SJSA1 (cell line): ENCODE data around the gene ARMC5. TPM values are rescaled to one million over a fixed set of nuclear protein-coding genes. Genes with fewer than 3 reads are reported as not detected.

Experiments used
- total RNA-seq: library from RNA; depleted of rRNA; stranded (reverse); fragments of >200 nt; shearing (Covaris generic); gene quantifications from 2 replicates; pipeline ENCODE4 v1.2.3, GENCODE V29; 2014; rRNA removed

ARMC5 gene
- total RNA-seq, 1 experiment from 2014 or later: 11.6 TPM

Other genes starting within 250 kb of the ARMC5 start
- not detected in 2 replicates for gene TRIM72, start 245.4 kb upstream of the ARMC5 start, total RNA-seq
- gene PYDC1, start 242.4 kb upstream of the ARMC5 start, total RNA-seq: not detected in 2 replicates
- 0.05 TPM in 1 of 2 replicates, not detected in the other for gene ITGAM, start 199.5 kb upstream of the ARMC5 start, total RNA-seq
- gene ITGAX, start 104.3 kb upstream of the ARMC5 start, total RNA-seq: 0.09 TPM in 1 of 2 replicates, not detected in the other
- not detected in 2 replicates for gene ITGAD, start 66.2 kb upstream of the ARMC5 start, total RNA-seq
- gene COX6A2, start 31.1 kb upstream of the ARMC5 start, total RNA-seq: not detected in 2 replicates
- 0.32 TPM in 1 of 2 replicates, not detected in the other for gene ZNF843, start 16.7 kb upstream of the ARMC5 start, total RNA-seq
- gene TGFB1I1, start 12.7 kb downstream of the ARMC5 start, total RNA-seq: 66.3 and 90.1 TPM in 2 replicates
- gene SLC5A2, start 23.6 kb downstream of the ARMC5 start, total RNA-seq: not detected in 2 replicates
- 47.6 and 49.5 TPM in 2 replicates for gene RUSF1, start 48.9 kb downstream of the ARMC5 start, total RNA-seq
- gene AHSP, start 68.4 kb downstream of the ARMC5 start, total RNA-seq: not detected in 2 replicates